Measurements from ENCODE around the gene SLAMF6.
"Not testable (repeated sequence)": the region's sequence is repeated elsewhere in the genome, so short reads cannot be mapped to it uniquely, and the experiment has no call there.

DNA sequence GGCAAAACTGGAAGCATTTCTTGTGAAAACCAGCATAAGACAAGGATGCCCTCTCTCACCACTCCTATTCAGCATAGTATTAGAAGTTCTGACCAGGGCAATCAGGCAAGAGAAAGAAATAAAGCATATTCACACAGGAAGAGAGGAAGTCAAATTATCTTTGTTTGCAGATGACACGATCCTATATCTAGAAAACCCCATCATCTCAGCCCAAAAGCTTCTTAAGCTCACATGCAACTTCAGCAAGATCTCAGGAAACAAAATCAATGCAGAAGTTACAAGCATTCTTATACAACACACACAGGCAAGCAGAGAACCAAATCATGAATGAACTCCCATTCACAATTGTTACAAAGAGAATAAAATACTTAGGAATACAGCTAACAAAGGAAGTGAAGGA lies 7.1 kb downstream of the SLAMF6 start:
- TF ChIP-seq POLR2A (IDR thresholded peaks at IDR 0.05), result not testable (repeated sequence)
- TF ChIP-seq, protein P1, sequence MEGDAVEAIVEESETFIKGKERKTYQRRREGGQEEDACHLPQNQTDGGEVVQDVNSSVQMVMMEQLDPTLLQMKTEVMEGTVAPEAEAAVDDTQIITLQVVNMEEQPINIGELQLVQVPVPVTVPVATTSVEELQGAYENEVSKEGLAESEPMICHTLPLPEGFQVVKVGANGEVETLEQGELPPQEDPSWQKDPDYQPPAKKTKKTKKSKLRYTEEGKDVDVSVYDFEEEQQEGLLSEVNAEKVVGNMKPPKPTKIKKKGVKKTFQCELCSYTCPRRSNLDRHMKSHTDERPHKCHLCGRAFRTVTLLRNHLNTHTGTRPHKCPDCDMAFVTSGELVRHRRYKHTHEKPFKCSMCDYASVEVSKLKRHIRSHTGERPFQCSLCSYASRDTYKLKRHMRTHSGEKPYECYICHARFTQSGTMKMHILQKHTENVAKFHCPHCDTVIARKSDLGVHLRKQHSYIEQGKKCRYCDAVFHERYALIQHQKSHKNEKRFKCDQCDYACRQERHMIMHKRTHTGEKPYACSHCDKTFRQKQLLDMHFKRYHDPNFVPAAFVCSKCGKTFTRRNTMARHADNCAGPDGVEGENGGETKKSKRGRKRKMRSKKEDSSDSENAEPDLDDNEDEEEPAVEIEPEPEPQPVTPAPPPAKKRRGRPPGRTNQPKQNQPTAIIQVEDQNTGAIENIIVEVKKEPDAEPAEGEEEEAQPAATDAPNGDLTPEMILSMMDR (IDR thresholded peaks at IDR 0.05), result not testable (repeated sequence)

All from lower leg skin (tissue), 3 donors.